ENCODE results near the gene TMEM258. TPM values are rescaled to one million over a fixed set of nuclear protein-coding genes. Genes with fewer than 3 reads are reported as not detected.

TMEM258 gene
- total and polyA plus RNA-seq, 9 of the 15 experiments (the other 6 are each of a cell fraction or from before 2014, with no cell fraction given), result 97.2 to 856 (median 231) TPM

GRCh38 chr11:61834278-61835048 lies 42.1 kb upstream of the TMEM258 start (continued):
- TF ChIP-seq HMGXB4 (CRISPR knock-in tag; IDR thresholded peaks at IDR 0.05) (no peak), ZBTB49 (CRISPR knock-in tag; IDR thresholded peaks at IDR 0.05; ENCODE audit: borderline replicate concordance) (no peak), SMARCB1 (IDR thresholded peaks at IDR 0.05; ENCODE audit: insufficient read length, low read depth) (no peak), FOXM1 (IDR thresholded peaks at IDR 0.05; ENCODE audit: low read depth) (no peak), FOXM1 (CRISPR knock-in tag; IDR thresholded peaks at IDR 0.05; ENCODE audit: low read depth) (no peak), KDM4B (IDR thresholded peaks at IDR 0.05; ENCODE audit: borderline replicate concordance in 2 of 2, low read depth in 1 of 2) (no peak), PBX2 (CRISPR knock-in tag; IDR thresholded peaks at IDR 0.05; ENCODE audit: low read depth) (no peak), PBX2 (tag; conservative IDR thresholded peaks at IDR 0.05; ENCODE audit: low read depth) (peak; percentile 48; the same call in 1 of the 2 replicates), ZNF592 (IDR thresholded peaks at IDR 0.05) (peak; percentile 99), CBFA2T2 (conservative IDR thresholded peaks at IDR 0.05) (peak; percentile 75), KLF6 (CRISPR knock-in tag; IDR thresholded peaks at IDR 0.05; ENCODE audit: borderline replicate concordance) (peak; percentile 15; the same call in 1 of the 2 replicates), ZNF79 (CRISPR knock-in tag; IDR thresholded peaks at IDR 0.05; ENCODE audit: low read depth) (no peak), TBL1XR1 (IDR thresholded peaks at IDR 0.05; ENCODE audit: low read length in 2 of 2) (peak in 1 of 2 experiments; percentile 57; a peak in 2 of 4 replicates), ZNF274 (IDR thresholded peaks at IDR 0.05; ENCODE audit: borderline replicate concordance, low read depth, low read length) (no peak)

Data from K562 (cell line).